Keratinocyte (primary cell): ENCODE data around the gene ARSB.

Experiments used
- CTCF ChIP-seq, 3 experiments: IDR thresholded peaks in 1 of 3; conservative IDR thresholded peaks in 1 of 3; optimal IDR thresholded peaks in 1 of 3; 2 replicates in 2 of 3; 3 replicates in 1 of 3; pipeline versions ENCODE3 to v1.5.1; 2011; ENCODE audit warnings: low read length in 3 of 3, mild to moderate bottlenecking in 3 of 3, moderate library complexity in 2 of 3, control low read depth in 1 of 3, inconsistent platforms in 1 of 3; ENCODE audit not compliant: insufficient read depth in 2 of 3; ENCODE audit errors: extremely low read depth in 1 of 3
- EZH2 ChIP-seq: IDR thresholded peaks from one replicate; pipeline ENCODE4 v1.6.1; 2012; ENCODE audit warnings: inconsistent platforms, mild to moderate bottlenecking, low read length, moderate library complexity

- TF ChIP-seq CTCF (optimal IDR thresholded peaks at IDR 0.05 in 1 of 3, IDR thresholded peaks at IDR 0.05 in 1 of 3, conservative IDR thresholded peaks at IDR 0.05 in 1 of 3; ENCODE audit: extremely low read depth in 1 of 3, insufficient read depth in 2 of 3, low read length in 3 of 3) (no peak), EZH2 (no peak)
Observed at GRCh38 chr5:78793907-78794662, 191.0 kb downstream of the ARSB start.
